Measurements from ENCODE around the gene C2CD4B. TPM values are rescaled to one million over a fixed set of nuclear protein-coding genes. Genes with fewer than 3 reads are reported as not detected.

The C2CD4B gene
- polyA plus RNA-seq, 1 donor (not counting 4 experiments of a cell fraction or from before 2014, with no cell fraction given), result not detected

DNA sequence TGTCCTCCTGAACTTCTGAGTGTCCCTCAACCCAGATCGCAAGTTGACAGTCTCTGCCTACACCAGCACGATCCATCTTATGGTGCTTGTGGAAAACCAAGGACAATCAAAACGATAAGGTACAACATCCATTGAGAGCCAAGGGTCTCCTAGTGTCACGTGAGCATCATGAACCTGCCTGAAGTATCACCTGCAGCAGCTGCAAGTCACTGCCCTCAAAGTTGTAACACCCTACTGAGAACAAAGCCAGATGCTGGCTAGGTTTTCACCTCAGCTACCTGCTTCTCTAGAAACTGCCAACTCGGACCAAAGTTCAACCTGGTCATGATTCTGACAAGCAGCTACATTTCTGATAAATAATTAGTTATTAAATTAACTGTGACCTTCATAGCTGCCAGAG lies 17.5 kb downstream of the C2CD4B start:
- H3K4me3 ChIP-seq (ENCODE audit: control insufficient read depth in 2 of 3, extremely low read depth in 1 of 3, insufficient read depth in 2 of 3, low read depth in 1 of 3, low read length in 3 of 3), result no peak overlapping the region
- no peak for TF ChIP-seq EZH2 (IDR thresholded peaks at IDR 0.05; ENCODE audit: low read length)
- TF ChIP-seq, protein P1, sequence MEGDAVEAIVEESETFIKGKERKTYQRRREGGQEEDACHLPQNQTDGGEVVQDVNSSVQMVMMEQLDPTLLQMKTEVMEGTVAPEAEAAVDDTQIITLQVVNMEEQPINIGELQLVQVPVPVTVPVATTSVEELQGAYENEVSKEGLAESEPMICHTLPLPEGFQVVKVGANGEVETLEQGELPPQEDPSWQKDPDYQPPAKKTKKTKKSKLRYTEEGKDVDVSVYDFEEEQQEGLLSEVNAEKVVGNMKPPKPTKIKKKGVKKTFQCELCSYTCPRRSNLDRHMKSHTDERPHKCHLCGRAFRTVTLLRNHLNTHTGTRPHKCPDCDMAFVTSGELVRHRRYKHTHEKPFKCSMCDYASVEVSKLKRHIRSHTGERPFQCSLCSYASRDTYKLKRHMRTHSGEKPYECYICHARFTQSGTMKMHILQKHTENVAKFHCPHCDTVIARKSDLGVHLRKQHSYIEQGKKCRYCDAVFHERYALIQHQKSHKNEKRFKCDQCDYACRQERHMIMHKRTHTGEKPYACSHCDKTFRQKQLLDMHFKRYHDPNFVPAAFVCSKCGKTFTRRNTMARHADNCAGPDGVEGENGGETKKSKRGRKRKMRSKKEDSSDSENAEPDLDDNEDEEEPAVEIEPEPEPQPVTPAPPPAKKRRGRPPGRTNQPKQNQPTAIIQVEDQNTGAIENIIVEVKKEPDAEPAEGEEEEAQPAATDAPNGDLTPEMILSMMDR (optimal IDR thresholded peaks at IDR 0.05 in 1 of 3, IDR thresholded peaks at IDR 0.05 in 1 of 3, conservative IDR thresholded peaks at IDR 0.05 in 1 of 3; ENCODE audit: extremely low read depth in 1 of 3, insufficient read depth in 2 of 3, low read length in 3 of 3), result no peak
- no peak for FAIRE-seq

DNA sequence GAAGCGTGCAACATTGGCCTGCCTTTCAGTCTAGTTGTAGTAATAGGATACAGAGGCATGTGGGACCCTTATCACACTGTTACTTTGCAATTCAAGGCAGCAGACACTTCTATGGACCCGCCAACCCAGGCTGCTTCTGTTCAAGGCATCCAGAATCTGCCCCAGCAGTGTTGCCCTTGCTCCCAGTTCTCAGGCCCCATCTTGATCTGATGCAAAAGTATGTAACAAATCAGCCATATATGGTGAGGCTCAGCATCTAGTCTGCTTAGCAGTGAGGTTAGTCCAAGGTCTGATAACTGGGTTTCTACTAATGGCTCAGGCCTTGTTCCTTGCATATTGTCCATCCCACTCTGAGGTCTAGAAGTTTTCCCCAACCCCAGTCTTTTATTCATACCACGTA lies 17.9 kb downstream of the C2CD4B start:
- Histone ChIP-seq H3K27ac (ENCODE audit: control insufficient read depth, insufficient read depth, low read length) (no peak overlapping the region), H3K4me1 (ENCODE audit: control insufficient read depth, extremely low read depth, insufficient read depth, low read length) (no peaks in the 10 kb centered on the region), H3K36me3 (ENCODE audit: control insufficient read depth in 2 of 2, extremely low read depth in 1 of 2, insufficient read depth in 2 of 2, low read length in 2 of 2) (no peaks in the 10 kb centered on the region), H4K20me1 (ENCODE audit: control insufficient read depth, extremely low read depth, insufficient read depth, low read length) (no peaks in the 10 kb centered on the region), H3K79me2 (ENCODE audit: control insufficient read depth, insufficient read depth, low read length) (no peaks in the 10 kb centered on the region), H3K9me1 (ENCODE audit: control insufficient read depth, extremely low read depth, insufficient read depth, low read length) (no peaks in the 10 kb centered on the region), H2AFZ (ENCODE audit: control insufficient read depth, low read length) (no peak overlapping the region), H3K27me3 (ENCODE audit: control insufficient read depth, extremely low read depth, insufficient read depth, low read length) (no peaks in the 10 kb centered on the region), H3K9me3 (ENCODE audit: control insufficient read depth, low read depth, low read length) (no peaks in the 10 kb centered on the region), H3K4me2 (ENCODE audit: control insufficient read depth, extremely low read depth, insufficient read depth, low read depth, low read length) (no peak overlapping the region), H3K9ac (ENCODE audit: control insufficient read depth, extremely low read depth, insufficient read depth, low read length) (no peak overlapping the region), H3K4me3 (ENCODE audit: control insufficient read depth in 2 of 3, extremely low read depth in 1 of 3, insufficient read depth in 2 of 3, low read depth in 1 of 3, low read length in 3 of 3) (no peak overlapping the region)
- dilution Hi-C loops (cut with MboI; ENCODE audit: extremely low pct_ligation_motif_present, low sequenced_read_pairs), result no loop called here
- no peak for FAIRE-seq
- DNase-seq (ENCODE audit: low read depth, low spot score), result no peak
- TF ChIP-seq EZH2 (IDR thresholded peaks at IDR 0.05; ENCODE audit: low read length), result no peak
- TF ChIP-seq, protein P1 (optimal IDR thresholded peaks at IDR 0.05 in 1 of 3, IDR thresholded peaks at IDR 0.05 in 1 of 3, conservative IDR thresholded peaks at IDR 0.05 in 1 of 3; ENCODE audit: extremely low read depth in 1 of 3, insufficient read depth in 2 of 3, low read length in 3 of 3), result no peak

More for the DNA sequence above, 17.5 kb downstream of the C2CD4B start:
- no peaks in the 10 kb centered on the region for H3K36me3 ChIP-seq (ENCODE audit: control insufficient read depth in 2 of 2, extremely low read depth in 1 of 2, insufficient read depth in 2 of 2, low read length in 2 of 2)
- no peaks in the 10 kb centered on the region for H3K79me2 ChIP-seq (ENCODE audit: control insufficient read depth, insufficient read depth, low read length)
- H3K9ac ChIP-seq (ENCODE audit: control insufficient read depth, extremely low read depth, insufficient read depth, low read length), result no peak overlapping the region
- no peaks in the 10 kb centered on the region for H3K9me1 ChIP-seq (ENCODE audit: control insufficient read depth, extremely low read depth, insufficient read depth, low read length)
- no peaks in the 10 kb centered on the region for H3K9me3 ChIP-seq (ENCODE audit: control insufficient read depth, low read depth, low read length)
- H3K4me2 ChIP-seq (ENCODE audit: control insufficient read depth, extremely low read depth, insufficient read depth, low read depth, low read length), result no peak overlapping the region
- no peak overlapping the region for H2AFZ ChIP-seq (ENCODE audit: control insufficient read depth, low read length)
- H4K20me1 ChIP-seq (ENCODE audit: control insufficient read depth, extremely low read depth, insufficient read depth, low read length), result no peaks in the 10 kb centered on the region
- H3K27ac ChIP-seq (ENCODE audit: control insufficient read depth, insufficient read depth, low read length), result no peak overlapping the region
- no peak for DNase-seq (ENCODE audit: low read depth, low spot score)
- no peaks in the 10 kb centered on the region for H3K27me3 ChIP-seq (ENCODE audit: control insufficient read depth, extremely low read depth, insufficient read depth, low read length)
- H3K4me1 ChIP-seq (ENCODE audit: control insufficient read depth, extremely low read depth, insufficient read depth, low read length), result no peaks in the 10 kb centered on the region
- dilution Hi-C loops (cut with MboI; ENCODE audit: extremely low pct_ligation_motif_present, low sequenced_read_pairs), result no loop called here
